ENCODE measurements around the gene UCHL1.

DNA sequence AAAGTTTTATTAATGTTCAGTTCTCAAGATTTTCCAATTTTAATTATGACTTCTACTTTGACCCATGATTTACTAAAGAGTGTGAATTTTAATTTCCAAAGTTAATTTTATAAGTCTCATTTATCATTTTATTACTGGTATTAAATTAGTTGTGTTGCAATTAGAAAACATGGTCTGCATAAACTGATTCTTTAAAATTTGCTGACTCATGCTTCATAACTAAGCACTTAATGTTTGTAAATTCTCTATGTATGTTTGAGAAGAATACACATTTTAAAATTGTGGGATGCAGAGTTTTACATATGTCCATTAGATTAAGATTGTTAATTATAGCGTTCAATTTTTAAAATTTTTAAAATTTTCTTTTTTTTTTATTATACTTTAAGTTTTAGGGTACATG is 20.2 kb upstream of the UCHL1 start:
- TF ChIP-seq POLR2A (IDR thresholded peaks at IDR 0.05) = no peak
- TF ChIP-seq, protein P1, sequence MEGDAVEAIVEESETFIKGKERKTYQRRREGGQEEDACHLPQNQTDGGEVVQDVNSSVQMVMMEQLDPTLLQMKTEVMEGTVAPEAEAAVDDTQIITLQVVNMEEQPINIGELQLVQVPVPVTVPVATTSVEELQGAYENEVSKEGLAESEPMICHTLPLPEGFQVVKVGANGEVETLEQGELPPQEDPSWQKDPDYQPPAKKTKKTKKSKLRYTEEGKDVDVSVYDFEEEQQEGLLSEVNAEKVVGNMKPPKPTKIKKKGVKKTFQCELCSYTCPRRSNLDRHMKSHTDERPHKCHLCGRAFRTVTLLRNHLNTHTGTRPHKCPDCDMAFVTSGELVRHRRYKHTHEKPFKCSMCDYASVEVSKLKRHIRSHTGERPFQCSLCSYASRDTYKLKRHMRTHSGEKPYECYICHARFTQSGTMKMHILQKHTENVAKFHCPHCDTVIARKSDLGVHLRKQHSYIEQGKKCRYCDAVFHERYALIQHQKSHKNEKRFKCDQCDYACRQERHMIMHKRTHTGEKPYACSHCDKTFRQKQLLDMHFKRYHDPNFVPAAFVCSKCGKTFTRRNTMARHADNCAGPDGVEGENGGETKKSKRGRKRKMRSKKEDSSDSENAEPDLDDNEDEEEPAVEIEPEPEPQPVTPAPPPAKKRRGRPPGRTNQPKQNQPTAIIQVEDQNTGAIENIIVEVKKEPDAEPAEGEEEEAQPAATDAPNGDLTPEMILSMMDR (IDR thresholded peaks at IDR 0.05) = no peak

Measured in upper lobe of left lung (tissue), 4 donors.